Activated T-cell treated with anti-CD3 and anti-CD28 coated beads, Interleukin-2, amount 50 U/mL, for 72 hours (primary cell): Measurements from ENCODE around the gene CTAG1A. TPM values are rescaled to one million over a fixed set of nuclear protein-coding genes. Genes with fewer than 3 reads are reported as not detected.
A peak's percentile ranks its signal among the peaks of the same experiment; 100 is the strongest.
"Not testable (repeated sequence)": the region's sequence is repeated elsewhere in the genome, so short reads cannot be mapped to it uniquely, and the experiment has no call there.

ENCODE experiments used
- ATAC-seq, 2 donors: fragments of 150-1000 bp; cut with Tn5 transposase; replicated peaks in 1 of 2; 2 replicates each; pipeline ENCODE4 v1.10.0; 2021; ENCODE audit warnings: moderate library complexity in 2 of 2, mild to moderate bottlenecking in 1 of 2
- DNase-seq, 2 donors: peaks; one replicate each; pipeline ENCODE4 v3.0.0; 2021 to 2022; ENCODE audit warnings: mixed read lengths in 1 of 2
- H3K27ac Mint-ChIP-seq: one replicate; pipeline ENCODE4 v1.8.0; 2022; ENCODE audit warnings: mild to moderate bottlenecking, moderate library complexity, mixed read lengths
- H3K27me3 Mint-ChIP-seq: one replicate; pipeline ENCODE4 v1.8.0; 2022; ENCODE audit warnings: low read depth, mixed read lengths
- H3K36me3 Mint-ChIP-seq, 2 donors: one replicate each; pipeline ENCODE4 v1.8.0; 2022; ENCODE audit warnings: mixed read lengths in 2 of 2, mild to moderate bottlenecking in 1 of 2; ENCODE audit not compliant: insufficient read depth in 2 of 2
- H3K4me1 Mint-ChIP-seq: one replicate; pipeline ENCODE4 v1.8.0; 2022; ENCODE audit warnings: low read depth, mixed read lengths
- H3K4me3 Mint-ChIP-seq, 2 donors: one replicate each; pipeline ENCODE4 v1.8.0; 2022; ENCODE audit warnings: mild to moderate bottlenecking in 2 of 2, mixed read lengths in 2 of 2, moderate library complexity in 2 of 2
- H3K9me3 Mint-ChIP-seq, 2 donors: one replicate each; pipeline ENCODE4 v1.8.0; 2022; ENCODE audit warnings: mixed read lengths in 2 of 2
- total RNA-seq, 2 donors: library from RNA; stranded (reverse); gene quantifications; one replicate each; pipeline ENCODE4 v1.2.3, GENCODE V29; 2022

CTAG1A gene
- total RNA-seq, 2 donors from 2014 or later: not detected

GRCh38 chrX:154607976-154608375 is 23.0 kb downstream of the CTAG1A start:
- peaks cover 13% of the 10 kb centered on the region for H3K27me3 Mint-ChIP-seq
- not testable (repeated sequence) for H3K4me1 Mint-ChIP-seq, DNase-seq, H3K4me3 Mint-ChIP-seq, ATAC-seq, H3K36me3 Mint-ChIP-seq, H3K27ac Mint-ChIP-seq, H3K9me3 Mint-ChIP-seq

- DNase-seq, H3K4me1 Mint-ChIP-seq, ATAC-seq, H3K9me3 Mint-ChIP-seq, H3K36me3 Mint-ChIP-seq, H3K27ac Mint-ChIP-seq, H3K4me3 Mint-ChIP-seq: not testable (repeated sequence)
- peaks cover 13% of the 10 kb centered on the region for H3K27me3 Mint-ChIP-seq
These were observed 23.9 kb downstream of the CTAG1A start for GRCh38 chrX:154608823-154609222.

GRCh38 chrX:154611146-154611545 is 26.2 kb downstream of the CTAG1A start:
- not testable (repeated sequence) for H3K27me3 Mint-ChIP-seq, H3K36me3 Mint-ChIP-seq, H3K9me3 Mint-ChIP-seq, DNase-seq, H3K4me3 Mint-ChIP-seq, H3K27ac Mint-ChIP-seq, ATAC-seq, H3K4me1 Mint-ChIP-seq

- H3K36me3 Mint-ChIP-seq, H3K9me3 Mint-ChIP-seq, H3K27ac Mint-ChIP-seq, H3K27me3 Mint-ChIP-seq, ATAC-seq, H3K4me3 Mint-ChIP-seq, DNase-seq, H3K4me1 Mint-ChIP-seq: not testable (repeated sequence)
These were observed 28.7 kb downstream of the CTAG1A start for GRCh38 chrX:154613586-154613985.

GRCh38 chrX:154619182-154619581 is 34.2 kb downstream of the CTAG1A start, which contains the start of gene CTAG1B:
Gene CTAG1B, minus strand, starts transcription at chrX:154619282. Its CDS starts 64 bp downstream, at chrX:154619218.
- not testable (repeated sequence) for H3K27ac Mint-ChIP-seq, ATAC-seq

GRCh38 chrX:154620767-154621414 is 36.0 kb downstream of the CTAG1A start:
- not testable (repeated sequence) for H3K27me3 Mint-ChIP-seq, H3K4me3 Mint-ChIP-seq, H3K4me1 Mint-ChIP-seq, DNase-seq, H3K9me3 Mint-ChIP-seq, H3K27ac Mint-ChIP-seq, H3K36me3 Mint-ChIP-seq
- peak in 1 of 2 donors; percentile 48 for ATAC-seq

More at GRCh38 chrX:154619182-154619581, 34.2 kb downstream of the CTAG1A start, which contains the start of gene CTAG1B:
- H3K9me3 Mint-ChIP-seq, H3K4me3 Mint-ChIP-seq, H3K36me3 Mint-ChIP-seq, H3K27me3 Mint-ChIP-seq, H3K4me1 Mint-ChIP-seq, DNase-seq: not testable (repeated sequence)

GRCh38 chrX:154628960-154629359 is 44.0 kb downstream of the CTAG1A start:
- not testable (repeated sequence) for H3K9me3 Mint-ChIP-seq, H3K4me1 Mint-ChIP-seq, H3K4me3 Mint-ChIP-seq, H3K27ac Mint-ChIP-seq, H3K27me3 Mint-ChIP-seq, DNase-seq, H3K36me3 Mint-ChIP-seq
- peak; percentile 57 to 64 for ATAC-seq

- not testable (repeated sequence) for H3K27me3 Mint-ChIP-seq
These were observed 46.0 kb downstream of the CTAG1A start for GRCh38 chrX:154630949-154631348.

GRCh38 chrX:154633661-154634060 is 48.7 kb downstream of the CTAG1A start:
- not testable (repeated sequence) for DNase-seq, H3K9me3 Mint-ChIP-seq, H3K27me3 Mint-ChIP-seq, H3K4me3 Mint-ChIP-seq, H3K4me1 Mint-ChIP-seq, ATAC-seq, H3K36me3 Mint-ChIP-seq, H3K27ac Mint-ChIP-seq

More at GRCh38 chrX:154630949-154631348, 46.0 kb downstream of the CTAG1A start:
- not testable (repeated sequence) for H3K4me3 Mint-ChIP-seq, H3K4me1 Mint-ChIP-seq, H3K27ac Mint-ChIP-seq, H3K9me3 Mint-ChIP-seq, DNase-seq, H3K36me3 Mint-ChIP-seq, ATAC-seq

Other genes with a start within 250 kb of the CTAG1A start
- 100 to 1,000 TPM; 755 to 777 TPM for gene FLNA, start 210.5 kb upstream of the CTAG1A start, total RNA-seq
- gene EMD, start 205.8 kb upstream of the CTAG1A start, total RNA-seq: 10 to 100 TPM; 91.0 to 92.9 TPM
- 1,000 to 10,000 TPM; 3,958 to 4,635 TPM for gene RPL10, start 186.8 kb upstream of the CTAG1A start, total RNA-seq
- 10 to 100 TPM in 1 of 2 donors, 1 to 10 TPM in 1; 9.3 to 11.4 TPM for gene DNASE1L1, start 175.9 kb upstream of the CTAG1A start, total RNA-seq
- 100 to 1,000 TPM in 1 of 2 donors, 10 to 100 TPM in 1; 89.0 to 106 TPM for gene TAFAZZIN, start 173.6 kb upstream of the CTAG1A start, total RNA-seq
- 10 to 100 TPM; 37.0 to 38.7 TPM for gene ATP6AP1, start 156.5 kb upstream of the CTAG1A start, total RNA-seq
- gene GDI1, start 148.0 kb upstream of the CTAG1A start, total RNA-seq: 100 to 1,000 TPM; 115 to 118 TPM
- 10 to 100 TPM; 49.6 to 56.6 TPM for gene FAM50A, start 141.0 kb upstream of the CTAG1A start, total RNA-seq
- gene PLXNA3, start 126.9 kb upstream of the CTAG1A start, total RNA-seq: 10 to 100 TPM; 39.4 to 42.9 TPM
- gene LAGE3, start 105.9 kb upstream of the CTAG1A start, total RNA-seq: 10 to 100 TPM; 34.3 to 35.8 TPM
- gene UBL4A, start 98.5 kb upstream of the CTAG1A start, total RNA-seq: 10 to 100 TPM; 45.0 to 53.5 TPM
- gene SLC10A3, start 94.5 kb upstream of the CTAG1A start, total RNA-seq: 10 to 100 TPM; 19.9 to 25.1 TPM
- gene FAM3A, start 68.9 kb upstream of the CTAG1A start, total RNA-seq: 10 to 100 TPM; 31.2 to 32.9 TPM
- 10 to 100 TPM; 46.9 to 47.3 TPM for gene G6PD, start 38.3 kb upstream of the CTAG1A start, total RNA-seq
- gene IKBKG, start 37.5 kb upstream of the CTAG1A start, total RNA-seq: 10 to 100 TPM; 38.4 to 39.4 TPM
- gene CTAG1B, start 34.1 kb downstream of the CTAG1A start, total RNA-seq: not detected
- not detected for gene CTAG2, start 68.4 kb downstream of the CTAG1A start, total RNA-seq
- 1 to 10 TPM; 6.2 to 8.4 TPM for gene GAB3, start 165.9 kb downstream of the CTAG1A start, total RNA-seq
- gene DKC1, start 177.7 kb downstream of the CTAG1A start, total RNA-seq: 100 to 1,000 TPM in 1 of 2 donors, 10 to 100 TPM in 1; 92.7 to 111 TPM
- gene MPP1, start 220.4 kb downstream of the CTAG1A start, total RNA-seq: 10 to 100 TPM; 29.5 to 37.1 TPM
- not detected for gene SMIM9, start 249.5 kb downstream of the CTAG1A start, total RNA-seq